Urothelium cell line (cell line): Measurements from ENCODE around the gene MANBA.
"Not testable (repeated sequence)": the region's sequence is repeated elsewhere in the genome, so short reads cannot be mapped to it uniquely, and the experiment has no call there.

ENCODE experiments used
- DNase-seq: peaks from one replicate; pipeline ENCODE4 v3.0.0; 2011; ENCODE audit warnings: low spot score, mixed read lengths
- FAIRE-seq: peaks from 2 replicates; lab custom pipeline; 2011; peaks lifted over from hg19 to GRCh38; lab: Jason Lieb, UNC

MANBA gene

DNA sequence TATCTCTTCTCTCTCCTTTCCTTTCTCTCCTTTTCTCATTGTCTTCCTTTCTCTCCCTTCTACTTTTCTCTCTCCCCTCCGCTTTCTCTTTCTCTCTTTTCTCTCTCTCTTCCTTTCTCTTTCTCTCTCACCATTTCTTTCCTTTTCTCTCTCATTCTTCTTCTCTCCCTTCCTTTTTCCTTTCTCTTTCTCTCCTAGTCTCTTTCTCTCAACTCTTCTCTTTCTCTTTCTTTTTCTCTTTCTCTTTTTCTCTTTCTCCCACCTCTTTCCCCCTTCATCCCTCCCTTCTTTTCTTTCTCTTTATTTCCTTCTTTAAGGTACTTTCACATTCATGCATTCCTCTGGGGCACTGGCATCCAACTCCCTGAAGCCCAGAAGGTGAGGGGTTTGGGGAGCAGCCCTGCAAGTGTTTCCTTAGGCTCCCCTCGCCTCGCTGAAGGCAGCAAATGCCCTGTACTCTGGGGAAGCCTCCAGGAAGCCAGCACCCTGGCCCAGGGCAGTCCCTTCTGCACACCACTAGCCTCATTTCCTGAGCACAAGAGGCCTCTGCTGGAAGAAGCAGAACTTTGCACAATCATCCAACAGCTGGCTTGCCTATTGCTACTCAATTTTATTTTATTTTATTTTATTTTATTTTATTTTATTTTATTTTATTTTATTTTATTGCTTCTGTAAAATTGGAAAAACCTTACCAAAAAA lies 135.4 kb downstream of the MANBA start:
- FAIRE-seq: no peak
- DNase-seq: no peak

DNA sequence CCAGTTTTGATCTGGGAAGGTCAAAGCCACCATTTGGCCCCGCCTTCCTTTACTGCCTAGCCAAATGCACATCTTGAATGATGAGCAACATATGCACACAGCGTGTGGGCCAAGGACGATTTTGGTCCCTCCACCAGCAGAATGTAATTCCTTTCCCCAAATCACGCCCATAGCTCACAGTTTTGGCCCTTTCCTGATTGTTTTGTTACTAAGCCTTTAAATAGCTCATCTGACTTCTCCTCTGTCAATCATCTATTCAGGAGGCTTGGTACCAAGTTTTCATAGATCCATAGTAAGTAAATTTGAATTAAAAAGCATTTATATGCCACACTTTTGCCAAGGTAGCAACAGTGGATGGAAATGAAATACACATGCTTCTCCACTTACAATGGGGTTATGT lies 136.3 kb downstream of the MANBA start:
- FAIRE-seq (no peak), DNase-seq (no peak)

DNA sequence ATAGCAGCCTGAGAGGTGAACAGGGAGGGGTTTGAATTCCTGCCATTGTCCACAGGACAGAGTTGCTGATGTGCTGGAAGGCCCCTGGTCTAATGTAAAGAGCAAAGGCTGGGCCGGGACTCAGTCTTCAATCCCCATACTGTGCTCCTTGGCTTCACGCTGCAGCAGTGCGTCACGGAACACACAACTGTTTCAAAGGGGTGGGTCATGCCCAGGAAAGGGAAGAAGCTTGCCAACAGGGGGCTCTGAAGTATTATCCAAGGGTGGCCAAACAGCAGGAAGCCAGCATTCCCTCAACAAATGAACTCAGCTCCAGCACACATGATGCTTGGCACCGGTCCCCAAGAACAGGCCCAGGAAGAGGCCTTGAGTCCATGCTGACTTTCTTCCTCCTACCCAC lies 137.1 kb downstream of the MANBA start:
- no peak for DNase-seq
- no peak for FAIRE-seq

DNA sequence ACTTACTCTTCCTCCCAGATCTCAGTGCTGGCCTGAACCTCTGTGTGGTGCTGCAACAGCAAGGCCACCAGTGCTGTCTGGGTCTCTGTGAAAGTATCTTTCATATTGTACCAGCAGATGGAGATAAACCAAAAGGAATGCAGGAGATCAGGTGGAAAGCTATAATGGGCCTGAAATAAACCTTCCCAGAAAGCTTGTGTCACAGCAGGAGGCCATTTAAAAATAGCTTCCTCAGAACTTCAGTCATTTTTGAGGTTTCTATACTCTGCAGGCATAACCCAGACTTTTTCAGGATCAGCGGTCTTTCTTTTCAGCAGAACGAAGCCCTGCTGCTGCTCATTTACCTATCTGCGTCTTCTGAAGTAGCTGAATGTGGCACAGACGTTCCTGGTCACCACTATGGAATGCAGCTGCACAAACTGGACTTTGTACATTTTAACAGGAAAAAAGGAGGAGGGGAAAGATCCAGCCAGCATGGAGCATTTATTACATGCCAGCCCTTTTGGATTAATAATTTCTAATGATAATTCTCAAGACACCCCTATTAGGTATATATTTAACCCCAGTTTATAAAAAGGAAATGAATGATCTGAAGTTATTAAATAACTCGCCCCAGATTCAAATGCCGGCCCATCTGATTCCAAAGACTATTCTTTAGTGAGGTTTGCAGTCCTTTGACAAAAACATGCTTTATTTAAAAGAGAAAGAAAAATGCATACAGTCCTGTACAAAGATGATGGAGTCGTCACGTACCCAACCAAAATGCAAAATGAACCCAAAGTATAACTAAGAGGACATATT lies 139.9 kb downstream of the MANBA start:
- FAIRE-seq (no peak), DNase-seq (peak; percentile 80)

DNA sequence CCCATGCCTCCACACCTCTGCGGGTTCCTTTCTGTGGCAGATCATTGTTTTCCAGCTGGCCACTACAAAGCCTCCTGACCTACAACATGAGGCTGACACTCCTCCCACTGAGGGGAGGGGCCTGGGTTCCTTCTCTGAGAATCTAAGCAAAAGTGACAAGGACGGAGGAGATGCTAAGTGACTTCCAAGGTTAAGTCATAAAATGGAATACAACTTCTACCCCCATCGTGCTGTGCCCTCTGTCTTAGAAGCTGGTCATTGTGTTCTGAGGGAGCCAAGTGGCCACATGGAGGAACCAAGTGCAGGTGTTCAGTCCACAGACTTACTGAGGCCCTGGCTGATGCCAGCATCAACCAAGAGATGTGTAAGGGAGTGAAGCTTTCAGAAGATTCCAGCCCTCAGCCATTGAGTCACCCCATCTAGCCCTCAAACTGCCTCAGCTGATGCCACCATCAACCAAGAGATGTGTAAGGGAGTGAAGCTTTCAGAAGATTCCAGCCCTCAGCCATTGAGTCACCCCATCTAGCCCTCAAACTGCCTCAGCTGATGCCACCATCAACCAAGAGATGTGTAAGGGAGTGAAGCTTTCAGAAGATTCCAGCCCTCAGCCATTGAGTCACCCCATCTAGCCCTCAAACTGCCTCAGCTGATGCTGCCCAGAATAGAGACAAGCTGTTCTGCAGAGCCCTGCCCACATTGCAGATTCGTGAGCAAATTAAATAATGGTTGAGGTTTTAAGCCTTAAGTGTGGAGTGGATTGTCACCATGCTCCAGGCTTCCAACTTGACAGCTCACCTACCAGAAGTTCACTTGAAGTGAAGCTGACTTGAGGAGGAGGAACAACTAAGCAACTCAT lies 140.8 kb downstream of the MANBA start:
- not testable (repeated sequence) for FAIRE-seq, DNase-seq

DNA sequence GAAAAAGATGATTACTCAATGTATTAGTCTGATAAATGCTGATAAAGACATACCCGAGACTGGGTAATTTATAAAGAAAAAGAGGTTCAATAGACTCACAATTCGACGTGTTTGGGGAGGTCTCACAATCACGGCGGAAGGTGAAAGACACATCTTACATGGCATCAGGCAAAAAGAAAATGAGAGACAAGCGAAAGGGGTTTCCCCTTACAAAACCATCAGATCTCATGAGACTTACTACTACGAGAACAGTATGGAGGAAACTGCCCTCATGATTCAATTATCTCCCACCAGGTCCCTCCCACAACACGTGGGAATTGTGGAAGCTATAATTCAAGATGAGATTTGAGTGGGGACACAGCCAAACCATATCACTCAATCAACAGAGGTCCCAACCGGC lies 141.7 kb downstream of the MANBA start:
- DNase-seq, FAIRE-seq: not testable (repeated sequence)

DNA sequence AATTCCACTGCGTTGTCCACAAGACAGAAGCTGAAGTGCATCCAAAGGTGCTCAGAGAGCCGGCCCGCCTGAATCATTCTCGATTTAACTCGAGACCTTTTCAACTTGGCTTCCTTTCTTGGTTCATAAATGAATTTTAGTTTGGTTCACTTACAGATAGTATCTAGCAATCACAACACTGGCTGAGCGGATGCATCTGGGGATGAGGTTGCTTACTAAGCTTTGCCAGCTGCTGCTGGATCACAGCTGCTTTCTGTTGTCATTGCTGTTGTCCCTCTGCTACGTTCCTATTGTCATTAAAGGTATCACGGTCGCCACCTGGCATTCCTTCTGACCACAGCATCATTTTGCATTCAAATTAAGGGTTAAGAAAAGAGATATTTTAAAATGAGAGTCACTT lies 144.1 kb downstream of the MANBA start:
- DNase-seq: no peak
- no peak for FAIRE-seq

DNA sequence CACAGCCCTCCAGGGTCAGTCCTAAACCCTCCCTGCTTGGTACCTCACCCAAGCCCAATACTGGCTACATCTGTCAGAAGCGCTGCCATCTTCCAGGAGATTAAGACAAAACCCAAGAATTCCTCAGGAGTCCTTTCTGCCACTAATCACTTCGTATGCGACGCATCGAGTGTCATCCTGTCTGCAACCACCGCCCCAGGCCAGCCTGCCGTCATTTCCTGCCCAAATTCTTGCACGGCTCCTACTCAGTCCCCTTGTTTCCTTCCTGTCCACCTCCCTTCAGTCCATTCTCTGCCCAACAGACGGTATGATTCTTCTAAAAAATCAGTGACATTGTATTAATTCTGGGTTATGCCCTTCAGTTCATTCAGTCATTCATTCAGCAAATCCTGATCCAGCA lies 146.0 kb downstream of the MANBA start:
- DNase-seq (no peak), FAIRE-seq (no peak)

DNA sequence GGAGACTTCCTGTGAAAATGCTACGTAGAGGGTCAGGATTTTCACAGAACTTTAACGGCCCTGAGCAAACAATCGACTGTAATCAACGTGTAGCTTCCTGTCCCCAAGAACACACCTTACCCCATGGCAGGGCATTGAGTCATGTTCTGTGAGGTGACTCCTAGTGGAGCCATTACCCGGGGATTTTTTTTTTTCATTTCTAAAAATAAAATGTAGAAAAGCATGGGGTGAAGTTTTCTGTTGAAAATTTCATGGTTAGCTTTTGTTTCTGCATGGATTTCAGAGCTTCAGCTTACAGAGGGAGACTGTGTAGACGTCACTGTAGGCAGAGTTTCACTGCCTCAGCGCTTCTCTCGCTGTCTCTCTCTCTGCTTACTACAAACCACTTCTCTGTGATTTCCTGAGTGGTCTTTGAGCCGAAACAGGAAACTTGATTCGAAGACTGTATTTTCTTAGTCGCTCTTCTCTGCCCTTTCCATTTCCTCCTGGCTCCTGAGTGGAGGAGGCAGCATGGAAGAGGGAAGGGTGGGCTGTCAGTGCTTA lies 147.9 kb downstream of the MANBA start:
- DNase-seq (no peak), FAIRE-seq (no peak)

DNA sequence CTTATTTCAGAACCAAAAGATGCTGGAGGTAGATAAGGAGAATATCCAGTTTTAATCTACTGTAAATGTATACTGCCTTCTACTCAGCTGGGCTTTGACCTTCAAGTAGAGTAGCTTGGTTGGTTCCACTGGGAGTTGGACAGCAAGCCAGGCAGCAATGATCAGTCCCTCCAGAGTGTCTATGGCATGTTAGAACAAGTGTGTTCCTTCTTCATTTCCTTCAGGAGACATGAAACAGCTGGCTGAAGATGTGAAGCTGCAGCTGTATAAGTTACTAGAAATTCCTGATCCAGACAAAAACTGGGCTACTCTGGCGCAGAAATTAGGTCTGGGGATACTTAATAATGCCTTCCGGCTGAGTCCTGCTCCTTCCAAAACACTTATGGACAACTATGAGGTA lies 148.6 kb downstream of the MANBA start:
- no peak for DNase-seq
- no peak for FAIRE-seq

DNA sequence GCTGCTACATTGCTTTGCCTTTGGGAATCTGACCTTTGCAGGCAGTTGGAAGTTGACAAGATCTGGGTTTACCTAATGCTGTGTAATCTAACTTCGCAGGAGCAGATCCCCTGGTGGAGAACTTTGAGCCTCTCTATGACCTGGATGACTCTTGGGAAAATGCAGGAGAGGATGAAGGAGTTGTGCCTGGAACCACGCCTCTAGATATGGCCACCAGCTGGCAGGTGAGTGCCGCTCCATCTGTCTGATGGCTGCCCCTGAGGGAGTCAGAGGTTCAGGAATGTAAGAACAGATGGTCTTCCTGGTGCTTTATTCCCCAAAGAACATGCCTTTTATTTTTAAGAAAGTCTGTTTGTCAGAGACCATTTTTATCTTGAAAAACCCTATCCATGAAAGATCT lies 150.3 kb downstream of the MANBA start:
- DNase-seq (no peak), FAIRE-seq (no peak)

DNA sequence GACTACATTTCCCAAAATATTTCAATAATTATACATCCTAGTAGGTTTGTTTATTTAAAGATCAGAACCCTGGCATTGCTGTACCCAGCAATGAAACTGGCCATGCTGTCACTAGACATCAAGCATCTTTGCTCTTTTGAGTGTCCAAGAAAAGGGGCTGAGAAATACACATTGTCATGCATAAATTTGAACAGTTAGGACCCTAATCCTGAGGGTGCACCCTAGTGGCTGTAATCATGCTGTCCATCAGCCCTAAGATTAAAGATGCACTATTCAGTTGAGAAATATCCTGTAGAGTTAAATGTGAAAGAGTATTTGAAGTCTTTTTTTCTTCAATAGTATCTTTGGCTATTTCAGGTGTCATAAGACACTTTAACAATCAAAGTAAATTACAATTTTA lies 150.8 kb downstream of the MANBA start:
- DNase-seq (no peak), FAIRE-seq (no peak)

DNA sequence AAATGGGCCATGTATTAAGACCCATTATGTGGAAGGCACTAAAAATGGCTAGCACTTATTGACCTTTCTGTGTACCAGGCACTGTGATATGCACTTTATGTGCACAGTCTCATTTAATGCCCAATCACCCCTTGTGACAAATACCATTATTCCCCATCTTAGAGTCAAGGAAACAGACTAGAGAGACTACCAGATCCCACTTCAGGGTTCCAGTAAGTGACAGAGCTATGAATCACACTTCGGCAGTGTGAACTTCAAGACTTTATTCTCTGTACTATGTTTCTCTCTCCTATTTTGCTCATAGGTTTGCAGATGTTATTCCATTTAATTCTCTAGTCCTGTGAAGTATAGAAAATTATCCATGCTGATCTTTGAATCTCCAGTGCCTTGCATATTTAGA lies 152.6 kb downstream of the MANBA start:
- FAIRE-seq: no peak
- DNase-seq: no peak

DNA sequence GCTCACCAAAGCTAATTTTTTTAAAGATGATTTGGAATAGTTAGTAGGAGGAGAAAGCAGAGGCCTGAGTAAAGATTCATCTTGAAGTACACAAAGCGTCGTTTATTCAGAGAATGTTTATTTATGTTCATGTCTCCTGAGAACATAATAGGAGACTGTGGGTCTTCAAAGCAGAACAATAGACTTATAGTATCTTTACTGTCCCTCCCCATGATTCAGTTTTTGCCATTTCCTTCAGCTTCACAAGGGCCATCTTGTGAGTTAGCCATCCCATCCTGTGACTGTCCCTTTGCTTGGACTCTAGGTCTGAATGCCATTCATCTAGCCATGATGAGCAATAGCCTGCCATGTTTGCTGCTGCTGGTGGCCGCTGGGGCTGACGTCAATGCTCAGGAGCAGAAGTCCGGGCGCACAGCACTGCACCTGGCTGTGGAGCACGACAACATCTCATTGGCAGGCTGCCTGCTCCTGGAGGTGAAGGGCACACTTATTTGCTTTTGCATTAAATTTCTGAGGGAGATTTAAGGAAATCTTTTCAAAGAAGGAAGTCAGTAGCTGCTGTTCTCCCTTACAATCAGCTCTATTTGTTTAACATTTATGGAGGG lies 153.8 kb downstream of the MANBA start:
- FAIRE-seq (no peak), DNase-seq (no peak)

DNA sequence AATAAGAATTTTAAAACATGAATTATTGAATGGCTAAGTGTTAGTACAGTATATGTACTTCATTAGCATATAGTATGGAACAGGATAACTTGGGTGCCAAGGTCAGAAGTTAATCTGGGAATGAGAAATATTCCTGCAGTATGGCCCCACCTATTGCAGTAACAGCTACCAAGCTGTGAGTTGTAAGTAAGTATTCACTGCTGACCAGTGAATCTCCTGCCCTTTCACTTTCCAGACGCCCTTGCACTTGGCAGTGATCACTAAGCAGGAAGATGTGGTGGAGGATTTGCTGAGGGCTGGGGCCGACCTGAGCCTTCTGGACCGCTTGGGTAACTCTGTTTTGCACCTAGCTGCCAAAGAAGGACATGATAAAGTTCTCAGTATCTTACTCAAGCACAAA lies 154.5 kb downstream of the MANBA start:
- FAIRE-seq (no peak), DNase-seq (no peak)

DNA sequence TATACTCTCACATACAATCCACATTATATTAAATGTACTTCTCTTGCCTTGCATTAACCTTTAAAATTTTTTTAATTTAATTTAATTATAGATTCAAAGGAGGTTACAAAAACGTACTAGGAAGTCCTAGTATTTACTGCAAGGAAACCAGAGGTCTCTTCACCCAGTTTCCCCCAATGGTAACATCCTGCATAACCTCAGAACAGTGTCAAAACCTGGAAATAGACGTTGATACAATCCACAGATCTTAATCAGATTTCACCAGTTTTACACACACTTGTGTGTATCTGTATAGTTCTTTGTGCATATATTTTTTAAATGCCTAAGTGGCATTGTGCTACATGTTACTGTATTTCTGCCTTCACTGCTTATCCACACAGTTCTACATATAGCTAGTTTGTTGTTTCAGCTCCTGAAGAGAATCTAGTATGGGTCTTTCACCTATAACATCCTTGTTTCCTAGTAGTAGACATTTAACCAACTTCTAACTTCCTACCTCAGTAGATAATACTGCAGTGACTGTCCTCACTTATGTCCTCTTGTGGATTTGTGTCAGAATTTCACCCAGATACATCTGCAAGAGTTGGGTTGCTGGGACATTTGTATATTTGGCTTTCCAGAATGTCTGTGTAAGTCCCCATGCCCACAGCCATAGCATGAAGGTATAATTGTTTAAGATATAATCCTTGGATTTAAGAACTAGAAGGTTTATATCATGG lies 156.4 kb downstream of the MANBA start:
- no peak for FAIRE-seq
- DNase-seq: no peak

DNA sequence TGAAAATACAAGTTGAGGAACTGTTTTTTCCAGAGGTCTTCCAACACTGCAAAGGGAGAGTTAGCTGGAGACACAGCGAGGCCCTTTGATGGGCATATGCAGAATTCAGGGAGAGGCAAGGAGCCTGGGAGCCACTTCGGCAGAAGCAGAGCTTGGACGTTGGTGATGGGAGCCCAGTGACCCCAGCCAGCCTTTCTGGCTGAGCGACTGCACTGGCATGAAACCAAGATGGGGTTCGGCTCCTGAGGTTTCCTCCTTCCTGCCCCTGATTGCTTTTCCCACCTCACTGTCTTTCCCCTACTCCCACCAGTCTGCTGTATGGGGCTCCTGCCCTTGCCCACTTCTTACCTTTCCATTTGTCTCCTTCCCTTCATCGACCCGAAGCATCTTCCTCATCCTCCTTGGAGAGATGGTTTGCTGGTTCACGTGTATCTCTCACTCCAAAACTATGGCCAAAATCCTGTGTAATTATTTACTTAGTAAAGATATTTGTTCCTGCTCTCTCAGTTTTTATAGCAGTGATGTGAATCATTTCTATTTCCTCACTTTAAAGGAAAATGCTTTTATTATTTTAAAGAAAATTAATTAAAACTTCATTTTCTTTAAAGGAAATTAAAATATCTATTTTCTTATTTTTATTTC lies 159.1 kb downstream of the MANBA start:
- DNase-seq: no peak

DNA sequence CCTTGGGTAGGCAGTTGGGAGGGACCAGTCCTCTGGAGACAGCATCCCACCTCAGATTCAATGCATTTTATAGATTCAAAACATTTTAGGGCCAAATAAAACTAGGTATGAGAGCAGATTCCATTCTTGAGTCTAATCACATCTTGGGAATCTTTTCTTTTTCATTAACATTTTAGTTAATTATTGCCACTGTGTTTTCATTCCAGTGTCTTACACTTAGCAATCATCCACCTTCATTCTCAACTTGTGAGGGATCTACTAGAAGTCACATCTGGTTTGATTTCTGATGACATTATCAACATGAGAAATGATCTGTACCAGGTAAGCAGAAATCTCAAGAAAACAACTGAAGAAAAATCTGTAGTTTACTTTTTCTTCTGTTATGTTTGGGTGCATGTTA lies 160.1 kb downstream of the MANBA start:
- DNase-seq: no peak
- FAIRE-seq: no peak

More for the DNA sequence above, 159.1 kb downstream of the MANBA start:
- no peak for FAIRE-seq

DNA sequence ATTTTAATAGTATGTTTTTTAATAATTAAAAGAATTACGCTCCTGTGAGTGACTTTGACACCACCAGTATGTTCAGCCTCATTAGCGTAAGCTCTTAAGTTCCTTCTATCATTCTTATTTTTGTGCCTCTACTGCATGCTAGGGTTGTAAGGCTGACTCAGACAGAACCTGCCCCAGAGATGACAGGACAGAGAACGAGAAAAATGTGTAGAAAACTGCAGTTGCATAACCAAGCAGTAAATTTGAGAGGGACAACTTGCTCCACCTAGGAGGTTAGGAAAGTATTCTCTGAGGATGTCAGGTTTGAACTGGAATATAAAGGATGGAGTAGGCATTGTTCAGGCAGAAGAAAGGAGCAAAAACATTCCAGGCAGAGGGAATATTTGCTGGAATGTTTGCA lies 160.9 kb downstream of the MANBA start:
- no peak for DNase-seq
- FAIRE-seq: no peak

DNA sequence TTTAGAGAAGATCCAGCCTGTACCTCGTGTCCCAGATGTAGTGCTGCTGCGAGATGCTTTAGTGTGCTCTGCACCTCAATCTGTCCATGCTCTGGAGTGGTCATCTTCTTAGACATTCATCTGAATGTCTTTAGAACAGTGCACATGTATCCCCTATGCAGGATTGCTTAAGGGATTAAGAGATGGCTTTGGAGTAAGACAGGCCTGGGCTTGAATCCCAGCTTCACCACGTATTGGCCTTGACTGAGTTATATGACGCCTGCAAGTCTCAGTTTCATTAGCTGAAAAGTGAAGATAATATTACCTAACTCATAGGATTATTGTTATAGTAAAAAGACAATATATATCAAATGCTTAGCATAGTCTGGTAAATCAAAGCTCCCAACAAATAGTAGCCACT lies 161.3 kb downstream of the MANBA start:
- no peak for FAIRE-seq
- no peak for DNase-seq
